NCI-H2196 (cell line): ENCODE data around the gene SYPL2.

Experiments used
- DNase-seq: peaks from one replicate; lab custom pipeline; 2025; ENCODE audit not compliant: unreplicated experiment; lab: John Stamatoyannopoulos, UW

Gene SYPL2

DNA sequence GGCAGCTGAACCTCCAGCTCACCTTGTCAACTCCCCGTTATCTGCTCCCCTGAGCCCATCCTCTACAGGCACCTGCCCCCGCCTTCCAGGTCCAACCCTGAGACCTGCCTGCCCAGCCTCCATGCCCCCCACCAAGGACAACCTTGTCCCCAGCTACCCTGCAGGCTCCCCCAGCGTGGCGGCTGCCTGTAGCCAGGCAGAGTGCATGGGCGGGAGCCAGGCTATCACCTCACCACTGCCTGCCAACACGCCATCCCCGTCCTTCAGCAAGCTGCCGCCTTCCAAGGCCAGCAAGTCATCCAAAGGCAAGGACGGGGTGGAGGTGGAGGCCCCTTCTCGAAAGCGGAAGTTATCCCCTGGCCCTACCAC is 24.6 kb downstream of the SYPL2 start:
- DNase-seq: no peak

DNA sequence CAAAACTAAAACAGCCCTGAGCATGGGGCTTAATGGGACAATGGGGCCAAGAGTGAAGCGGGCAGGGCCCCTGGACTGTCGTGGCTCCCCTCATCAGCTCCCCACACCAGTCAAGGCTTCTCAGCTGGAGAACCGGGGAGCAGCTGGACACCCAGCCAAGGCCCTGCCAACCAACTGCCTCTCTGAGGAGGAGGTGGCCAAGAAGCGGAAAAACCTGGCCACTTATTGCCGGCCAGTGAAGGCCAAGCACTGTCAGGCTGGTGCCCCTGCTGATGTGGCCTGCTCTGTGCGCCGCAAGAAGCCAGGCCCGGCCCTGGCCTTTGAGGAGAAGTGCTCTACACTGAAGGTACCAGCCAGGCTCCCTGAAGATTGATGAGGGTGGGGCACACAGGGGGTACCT is 25.0 kb downstream of the SYPL2 start:
- no peak for DNase-seq

DNA sequence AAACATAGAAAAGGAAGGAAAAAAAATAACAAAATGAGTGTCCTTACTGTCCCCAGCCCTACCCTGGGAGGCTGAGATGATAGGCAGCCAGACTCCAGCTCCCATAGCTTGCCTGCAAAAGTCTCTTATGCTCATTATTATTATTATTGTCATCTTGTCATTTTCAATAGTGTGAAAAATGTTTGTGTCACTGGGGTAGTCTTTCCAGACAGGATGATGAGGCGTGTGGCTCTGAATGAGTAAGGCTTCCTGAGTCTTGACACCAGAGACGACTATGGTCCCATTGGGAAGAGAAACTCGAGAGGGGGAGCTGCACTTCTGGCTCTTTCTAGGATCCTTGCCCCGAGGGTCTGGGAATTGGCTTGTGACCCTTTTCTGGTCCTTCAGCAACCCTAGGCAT is 26.4 kb downstream of the SYPL2 start:
- no peak for DNase-seq

- DNase-seq: no peak
These were observed 26.9 kb downstream of the SYPL2 start for GRCh38 chr1:109493227-109493626.

DNA sequence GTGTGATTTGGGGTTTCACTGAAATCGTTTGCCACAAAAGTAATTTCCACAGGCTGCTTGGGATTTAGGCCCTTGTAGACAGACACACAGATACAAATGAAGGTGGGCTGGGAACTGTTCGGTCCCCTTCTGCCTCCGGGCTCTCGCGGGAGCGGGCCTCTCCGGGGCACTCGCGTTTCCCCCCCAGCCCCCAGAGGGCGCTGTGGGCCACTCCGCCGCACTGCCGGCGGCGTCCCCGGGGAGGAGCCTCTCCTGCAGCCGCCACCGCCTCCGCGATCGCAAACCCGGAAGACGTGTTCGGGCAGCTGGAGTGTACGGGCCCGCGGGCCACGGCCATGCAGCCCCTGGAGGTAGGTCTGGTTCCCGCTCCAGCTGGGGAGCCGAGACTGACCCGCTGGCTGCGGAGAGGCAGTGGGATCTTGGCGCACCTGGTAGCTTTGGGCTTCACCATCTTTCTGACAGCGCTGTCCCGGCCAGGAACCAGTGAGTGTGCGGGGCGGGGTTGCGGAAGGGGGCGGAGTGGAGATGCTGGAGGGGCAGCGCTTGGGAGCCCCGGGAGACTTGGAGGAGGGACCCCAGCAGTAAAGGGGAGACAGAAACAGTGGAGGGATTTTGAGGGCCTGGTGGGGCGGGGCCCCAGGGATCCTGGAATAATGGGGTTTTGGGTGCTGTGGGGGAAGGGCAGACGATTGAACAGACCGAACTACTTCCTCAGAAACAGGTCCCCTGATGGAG is 27.6 kb downstream of the SYPL2 start, which contains the start of gene CYB561D1:
Gene CYB561D1, plus strand, starts transcription at position 290 of the 735 bp plus-strand sequence. Its CDS starts 46 bp downstream, at position 336.
- DNase-seq: peak; percentile 92

- DNase-seq: no peak
These were observed 29.4 kb downstream of the SYPL2 start for GRCh38 chr1:109495738-109496137.

DNA sequence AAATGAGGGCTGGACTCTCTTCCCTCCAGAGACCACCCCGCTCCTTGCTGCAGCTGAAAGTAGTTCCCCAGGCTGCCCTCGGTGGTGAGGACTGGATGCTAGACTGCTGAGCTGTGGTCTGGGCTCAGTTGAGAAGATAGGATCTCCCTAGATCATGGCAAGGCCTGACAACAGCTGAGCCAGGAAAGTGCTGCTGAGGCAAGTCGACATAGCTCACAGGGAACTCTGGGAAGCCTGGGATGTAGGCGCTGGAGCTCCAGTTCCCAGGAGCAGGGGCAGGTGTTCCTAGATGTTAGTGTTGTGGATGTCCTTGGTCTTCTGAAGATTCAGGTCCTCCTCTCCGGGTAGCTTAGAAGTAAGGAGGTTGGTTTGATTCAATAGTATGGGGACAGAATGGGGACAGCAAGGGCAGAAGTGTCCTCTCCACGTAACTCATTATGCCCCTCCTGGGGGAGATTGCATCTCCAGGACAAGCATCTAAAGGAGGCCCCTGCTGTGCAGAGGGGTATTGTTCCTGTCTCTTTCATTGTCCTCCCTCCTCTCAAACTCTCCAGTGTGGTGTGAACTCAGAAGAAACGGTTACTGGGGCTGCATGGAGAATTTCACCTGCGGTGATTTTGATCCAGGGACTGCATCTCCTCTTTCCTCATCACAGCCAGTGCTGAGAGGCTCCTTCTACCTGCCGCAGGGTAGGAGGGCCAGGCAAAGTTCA is 31.3 kb downstream of the SYPL2 start:
- no peak for DNase-seq

DNA sequence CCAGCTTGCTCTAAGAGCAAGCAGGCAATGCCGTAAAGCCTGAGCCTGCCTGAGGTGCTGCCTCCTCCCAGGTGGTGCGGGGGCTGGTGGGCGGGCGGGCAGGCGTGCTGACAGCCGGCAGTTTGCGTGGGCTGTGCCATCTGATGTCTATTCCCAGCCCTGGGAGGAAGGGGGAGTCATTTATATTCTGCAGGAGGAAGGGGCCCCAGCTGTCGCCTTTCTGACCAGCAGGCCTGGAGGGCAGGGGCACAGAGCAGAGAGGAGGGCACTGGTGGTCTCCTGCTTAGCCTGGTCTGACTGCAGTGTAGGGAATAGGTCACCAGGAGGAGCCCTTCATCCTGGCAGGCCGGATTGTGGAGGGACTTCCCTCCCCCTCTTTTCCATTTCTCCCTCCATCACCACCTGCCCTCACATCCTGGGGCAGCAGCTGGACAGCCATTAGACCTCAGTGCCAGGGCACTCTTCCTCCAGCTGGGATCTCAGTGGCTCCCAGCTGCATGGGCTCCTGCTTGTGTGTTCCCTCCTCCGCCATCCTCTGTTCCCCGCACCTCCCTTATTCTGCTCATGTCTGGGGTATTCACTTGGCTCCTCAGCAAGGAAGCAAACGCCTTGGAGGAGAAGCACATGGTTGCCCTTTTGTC is 31.9 kb downstream of the SYPL2 start:
- DNase-seq: peak; percentile 74

GRCh38 chr1:109499081-109499480 is 32.7 kb downstream of the SYPL2 start:
- no peak for DNase-seq

DNA sequence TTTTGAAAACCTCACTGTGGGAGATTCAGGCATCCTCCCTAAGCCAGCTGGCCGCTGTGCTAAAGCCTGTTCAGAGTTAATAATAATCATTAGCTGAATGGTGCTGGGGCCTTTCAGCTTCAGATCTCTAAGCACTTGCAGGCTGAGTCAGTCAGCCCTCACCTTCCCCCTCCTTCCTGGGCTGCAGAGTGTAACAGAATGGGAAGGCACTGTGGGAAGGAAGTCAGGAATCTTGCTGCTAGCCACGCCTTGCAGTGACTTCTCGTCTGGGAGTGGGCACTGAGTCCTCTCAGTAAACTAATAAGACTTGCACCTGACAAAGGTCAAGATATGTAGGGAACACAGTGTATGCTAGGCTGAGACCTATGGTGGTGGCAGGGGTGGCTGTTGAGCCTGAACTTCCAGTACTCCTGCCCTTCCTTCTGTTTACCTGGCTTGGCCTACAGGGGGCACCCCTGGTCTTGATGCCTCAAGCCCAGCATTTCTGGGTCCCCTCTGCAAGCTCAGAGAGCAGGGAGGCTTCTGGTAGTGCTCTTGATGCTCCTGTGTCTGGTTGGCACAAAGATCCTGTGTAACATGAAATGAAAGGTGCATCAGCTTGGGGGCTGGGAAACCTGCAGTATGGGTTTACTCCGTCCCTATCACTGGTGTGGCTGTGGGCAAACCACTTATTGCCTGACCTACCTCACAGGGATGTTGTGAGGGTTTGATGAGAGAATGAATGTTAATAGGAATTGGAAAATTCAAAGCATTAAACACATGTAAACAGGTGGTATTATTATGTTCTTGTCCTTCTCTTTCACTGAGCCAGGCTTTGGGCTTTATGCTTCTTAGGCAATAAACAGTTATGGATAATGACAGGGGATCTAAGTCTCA is 33.6 kb downstream of the SYPL2 start:
- peak; percentile 37 for DNase-seq

- no peak for DNase-seq
These were observed 34.6 kb downstream of the SYPL2 start for GRCh38 chr1:109500941-109501381.

GRCh38 chr1:109501644-109502363 is 35.5 kb downstream of the SYPL2 start:
- no peak for DNase-seq

GRCh38 chr1:109502364-109502851 is 36.1 kb downstream of the SYPL2 start:
- no peak for DNase-seq

DNA sequence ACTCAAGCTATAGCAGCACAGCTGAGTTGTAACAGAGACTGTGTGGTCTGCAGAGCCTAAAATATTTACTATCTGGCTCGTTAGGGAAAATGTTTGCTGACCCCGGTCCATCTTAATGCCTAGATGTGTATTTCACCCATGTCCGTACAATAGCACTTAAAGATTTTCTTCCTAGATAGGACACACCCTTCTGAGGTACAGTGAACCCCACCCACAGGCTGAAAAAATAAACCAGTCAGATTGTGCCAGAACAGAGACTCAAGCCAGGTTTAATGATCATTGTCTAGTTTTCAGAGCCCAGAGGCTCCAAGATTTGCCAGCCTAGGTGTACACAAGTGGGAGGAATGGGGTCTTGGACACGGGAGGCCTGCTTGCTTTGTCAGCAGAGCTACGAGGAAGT is 37.6 kb downstream of the SYPL2 start:
- no peak for DNase-seq

- no peak for DNase-seq
These were observed 38.6 kb downstream of the SYPL2 start for GRCh38 chr1:109504974-109505373.

- DNase-seq: no peak
These were observed 41.9 kb downstream of the SYPL2 start for GRCh38 chr1:109508001-109508872.

GRCh38 chr1:109508873-109509175 is 42.5 kb downstream of the SYPL2 start:
- no peak for DNase-seq

GRCh38 chr1:109509176-109510134 is 43.1 kb downstream of the SYPL2 start, which contains the start of gene AMIGO1:
Gene AMIGO1, minus strand, starts transcription at chr1:109509727. Its CDS starts 815 bp downstream, at chr1:109508912.
- peak; percentile 78 for DNase-seq
